Lower leg skin (tissue), 4 donors: ENCODE measurements around the gene ABCC5. TPM values are rescaled to one million over a fixed set of nuclear protein-coding genes. Genes with fewer than 3 reads are reported as not detected.
A peak's percentile ranks its signal among the peaks of the same experiment; 100 is the strongest.
"Not testable (repeated sequence)": the region's sequence is repeated elsewhere in the genome, so short reads cannot be mapped to it uniquely, and the experiment has no call there.

ENCODE experiments used
- DNase-seq, 2 donors: peaks; one replicate each; pipeline ENCODE4 v3.0.0-alpha.2; 2019; ENCODE audit warnings: low spot score in 2 of 2
- H3K4me3 ChIP-seq: fragments of 200-600 bp; sonication (generic); 2 replicates; pipeline ENCODE4 v1.5.1; 2017; ENCODE audit warnings: mild to moderate bottlenecking, low read depth; ENCODE audit not compliant: poor library complexity, severe bottlenecking
- POLR2A ChIP-seq, 2 donors: fragments of 450-650 bp; IDR thresholded peaks; one replicate each; pipeline ENCODE4 v1.6.1; 2016 to 2017; ENCODE audit warnings: antibody characterized with exemption in 2 of 2, mild to moderate bottlenecking in 1 of 2, moderate library complexity in 1 of 2
- WGBS, 2 donors: methylation state at CpG; one replicate each; pipeline ENCODE4 v1.1.5; 2018; 5-methylcytosine and 5-hydroxymethylcytosine counted together
- intact Hi-C: fragments of 100-400 bp; cut with DNase I; formaldehyde crosslinking; loops from one replicate; pipeline ENCODE4 v1.15.0; 2023; ENCODE audit warnings: low total_unique reads
- total RNA-seq, 4 donors: library from RNA; depleted of rRNA; stranded (reverse); fragments of >200 nt; gene quantifications; one replicate each; pipeline ENCODE4 v1.1.0, GENCODE V29; 2016
- TF ChIP-seq, protein P1 (sequence below), 3 donors: fragments of 450-650 bp; IDR thresholded peaks; one replicate each; pipeline ENCODE4 v1.5.1; 2016; ENCODE audit warnings: antibody characterized with exemption in 3 of 3, mild to moderate bottlenecking in 3 of 3, moderate library complexity in 2 of 3

The ABCC5 gene
- total RNA-seq, 4 donors from 2014 or later, result 8.9 to 14.3 (median 11.9) TPM

GRCh38 chr3:184011230-184011876 is 6.3 kb downstream of the ABCC5 start:
- WGBS, 2 donors, result 47 to 54% methylated on average over 4 of the region's 4 CpGs
- TF ChIP-seq POLR2A (IDR thresholded peaks at IDR 0.05), result no peak
- TF ChIP-seq, protein P1, sequence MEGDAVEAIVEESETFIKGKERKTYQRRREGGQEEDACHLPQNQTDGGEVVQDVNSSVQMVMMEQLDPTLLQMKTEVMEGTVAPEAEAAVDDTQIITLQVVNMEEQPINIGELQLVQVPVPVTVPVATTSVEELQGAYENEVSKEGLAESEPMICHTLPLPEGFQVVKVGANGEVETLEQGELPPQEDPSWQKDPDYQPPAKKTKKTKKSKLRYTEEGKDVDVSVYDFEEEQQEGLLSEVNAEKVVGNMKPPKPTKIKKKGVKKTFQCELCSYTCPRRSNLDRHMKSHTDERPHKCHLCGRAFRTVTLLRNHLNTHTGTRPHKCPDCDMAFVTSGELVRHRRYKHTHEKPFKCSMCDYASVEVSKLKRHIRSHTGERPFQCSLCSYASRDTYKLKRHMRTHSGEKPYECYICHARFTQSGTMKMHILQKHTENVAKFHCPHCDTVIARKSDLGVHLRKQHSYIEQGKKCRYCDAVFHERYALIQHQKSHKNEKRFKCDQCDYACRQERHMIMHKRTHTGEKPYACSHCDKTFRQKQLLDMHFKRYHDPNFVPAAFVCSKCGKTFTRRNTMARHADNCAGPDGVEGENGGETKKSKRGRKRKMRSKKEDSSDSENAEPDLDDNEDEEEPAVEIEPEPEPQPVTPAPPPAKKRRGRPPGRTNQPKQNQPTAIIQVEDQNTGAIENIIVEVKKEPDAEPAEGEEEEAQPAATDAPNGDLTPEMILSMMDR (IDR thresholded peaks at IDR 0.05), result no peak
- H3K4me3 ChIP-seq, result no peak overlapping the region
- no peak for DNase-seq
- intact Hi-C loops, result no loop called here

- 36% methylated on average over 3 of the region's 3 CpGs for WGBS, 2 donors
- TF ChIP-seq, protein P1 (IDR thresholded peaks at IDR 0.05), result no peak
- TF ChIP-seq POLR2A (IDR thresholded peaks at IDR 0.05), result no peak
- no peak overlapping the region for H3K4me3 ChIP-seq
- intact Hi-C loops, result no loop called here
- no peak for DNase-seq
Measured at GRCh38 chr3:184008161-184008560, 9.5 kb downstream of the ABCC5 start.

DNA sequence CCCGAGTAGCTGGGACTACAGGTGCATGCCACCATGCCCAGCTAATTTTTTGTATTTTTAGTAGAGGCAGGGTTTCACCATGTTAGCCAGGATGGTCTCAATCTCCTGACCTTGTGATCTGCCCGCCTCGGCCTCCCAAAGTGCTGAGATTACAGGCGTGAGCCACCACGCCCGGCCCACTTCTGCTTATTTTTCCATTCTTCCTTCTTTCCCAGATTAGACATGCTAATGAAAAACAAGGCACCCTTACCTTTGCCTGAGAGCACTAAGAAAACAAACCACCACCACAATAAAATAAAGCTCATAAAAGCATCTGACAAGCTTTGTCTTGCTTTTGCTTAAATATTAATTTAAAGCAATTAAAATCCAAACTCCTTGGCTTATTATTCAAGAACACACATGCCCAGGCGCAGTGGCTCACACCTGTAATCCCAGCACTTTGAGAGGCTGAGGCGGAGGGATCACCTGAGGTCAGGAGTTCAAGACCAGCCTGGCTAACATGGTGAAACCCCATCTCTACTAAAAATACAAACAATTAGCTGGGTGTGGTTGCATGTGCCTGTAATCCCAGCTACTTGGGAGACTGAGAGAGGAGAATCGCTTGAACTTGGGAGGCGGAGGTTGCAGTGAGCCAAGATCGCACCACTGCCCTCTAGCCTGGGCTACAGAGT is 10.4 kb downstream of the ABCC5 start:
- DNase-seq, H3K4me3 ChIP-seq, intact Hi-C loops: not testable (repeated sequence)
- WGBS, 2 donors, result 55 to 67% methylated on average over 11 of the region's 11 CpGs

- peak; percentile 71 to 91 for DNase-seq
- 21 to 23% methylated on average over 11 of the region's 11 CpGs for WGBS, 2 donors
Measured at GRCh38 chr3:184005941-184006507, 11.7 kb downstream of the ABCC5 start.

DNA sequence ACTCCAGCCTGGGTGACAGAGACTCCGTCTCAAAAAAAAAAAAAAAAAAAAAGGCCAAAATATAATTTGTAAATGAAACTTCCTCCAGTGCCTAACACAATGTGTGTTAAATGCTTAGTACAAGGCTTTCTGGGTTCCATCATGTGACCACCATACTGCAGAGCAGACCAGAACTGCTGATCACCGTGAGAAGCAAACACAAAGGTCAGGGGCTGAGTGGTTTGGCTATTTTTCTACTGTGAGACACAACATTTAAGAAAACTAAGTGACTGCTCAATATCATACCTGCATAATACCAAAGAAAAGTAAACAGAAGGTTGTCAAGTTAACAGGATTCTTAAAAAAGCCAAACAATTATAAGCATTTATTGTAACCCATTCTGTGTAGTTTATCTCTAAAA is 13.2 kb downstream of the ABCC5 start:
- no peak for DNase-seq
- no peak for TF ChIP-seq POLR2A (IDR thresholded peaks at IDR 0.05)
- TF ChIP-seq, protein P1 (IDR thresholded peaks at IDR 0.05), result no peak
- intact Hi-C loops, result no loop called here
- H3K4me3 ChIP-seq, result no peak overlapping the region
- 74 to 82% methylated on average over 2 of the region's 2 CpGs for WGBS, 2 donors

More at GRCh38 chr3:184005941-184006507, 11.7 kb downstream of the ABCC5 start:
- intact Hi-C loops, result no loop called here
- no peak overlapping the region for H3K4me3 ChIP-seq
- no peak for TF ChIP-seq POLR2A (IDR thresholded peaks at IDR 0.05)
- TF ChIP-seq, protein P1 (IDR thresholded peaks at IDR 0.05), result no peak

GRCh38 chr3:184003187-184003967 is 14.3 kb downstream of the ABCC5 start:
- intact Hi-C loops, result no loop called here
- H3K4me3 ChIP-seq, result no peak overlapping the region
- no peak for TF ChIP-seq POLR2A (IDR thresholded peaks at IDR 0.05)
- TF ChIP-seq, protein P1 (IDR thresholded peaks at IDR 0.05), result no peak
- DNase-seq, result no peak
- WGBS, 2 donors, result 87 to 88% methylated on average over 5 of the region's 5 CpGs
